Measurements from ENCODE around the gene CHRNA7. TPM values are rescaled to one million over a fixed set of nuclear protein-coding genes. Genes with fewer than 3 reads are reported as not detected.
"Not testable (repeated sequence)": the region's sequence is repeated elsewhere in the genome, so short reads cannot be mapped to it uniquely, and the experiment has no call there.

Gene CHRNA7
- total and polyA plus RNA-seq, 9 of the 15 experiments (the other 6 are each of a cell fraction or from before 2014, with no cell fraction given), result 0.04 TPM; not detected in 8

DNA sequence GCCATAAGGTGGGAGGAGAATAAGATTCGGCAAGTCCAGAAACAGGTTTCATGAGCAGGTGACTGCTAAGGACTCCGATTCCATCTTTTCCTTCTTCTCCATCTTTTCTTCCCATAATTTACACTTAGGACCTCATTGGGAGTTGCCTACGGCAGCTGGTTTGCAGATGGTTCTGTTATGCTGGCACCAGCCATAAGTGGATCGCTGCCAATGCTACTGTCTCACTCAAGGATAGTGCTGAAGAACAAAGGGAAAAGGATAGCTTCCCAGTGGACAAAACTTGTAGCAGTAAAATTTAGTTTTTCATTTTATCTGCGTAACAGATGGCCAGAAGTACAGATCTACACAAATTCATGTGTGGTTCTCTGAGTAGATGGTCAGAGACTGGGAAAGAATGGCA lies 178.8 kb downstream of the CHRNA7 start:
- H2AFZ ChIP-seq (ENCODE audit: low read depth, low read length); CTCF ChIA-PET (ENCODE audit: low intra/inter-chr PET ratio); H3K9me1 ChIP-seq (ENCODE audit: control insufficient read depth, insufficient read depth, low read length); ATAC-seq; H3K4me2 ChIP-seq (ENCODE audit: insufficient read depth, low read length); FAIRE-seq; DNase-seq (ENCODE audit: extremely low read depth in 1 of 4, low spot score in 3 of 4); BruUV-seq (replicated peaks); H3K4me1 ChIP-seq (replicated peaks in 1 of 2; ENCODE audit: control insufficient read depth in 2 of 2, insufficient read depth in 2 of 2, low read length in 2 of 2); POLR2A ChIA-PET; H3K36me3 ChIP-seq (ENCODE audit: control insufficient read depth, insufficient read depth, low read length); H3K4me3 ChIP-seq; H3K27me3 ChIP-seq (ENCODE audit: control insufficient read depth in 2 of 2, insufficient read depth in 2 of 2, low read length in 2 of 2); intact Hi-C loops (cut with micrococcal nuclease); H4K20me1 ChIP-seq (replicated peaks; ENCODE audit: control insufficient read depth, insufficient read depth, low read length); H3K9me3 ChIP-seq (replicated peaks; ENCODE audit: control insufficient read depth, insufficient read depth, low read depth, low read length); H3K9ac ChIP-seq (ENCODE audit: insufficient read depth in 1 of 2, low read depth in 2 of 2, low read length in 2 of 2); H3K27ac ChIP-seq (ENCODE audit: extremely low read depth, low read depth, low read length); H3K79me2 ChIP-seq (ENCODE audit: control insufficient read depth, insufficient read depth, low read length); in situ Hi-C loops (cut with MboI): not testable (repeated sequence)
- no CpG with 5 or more reads among the region's 5 CpGs for WGBS (ENCODE audit: insufficient coverage, low coverage, missing lambda C conversion rate)

DNA sequence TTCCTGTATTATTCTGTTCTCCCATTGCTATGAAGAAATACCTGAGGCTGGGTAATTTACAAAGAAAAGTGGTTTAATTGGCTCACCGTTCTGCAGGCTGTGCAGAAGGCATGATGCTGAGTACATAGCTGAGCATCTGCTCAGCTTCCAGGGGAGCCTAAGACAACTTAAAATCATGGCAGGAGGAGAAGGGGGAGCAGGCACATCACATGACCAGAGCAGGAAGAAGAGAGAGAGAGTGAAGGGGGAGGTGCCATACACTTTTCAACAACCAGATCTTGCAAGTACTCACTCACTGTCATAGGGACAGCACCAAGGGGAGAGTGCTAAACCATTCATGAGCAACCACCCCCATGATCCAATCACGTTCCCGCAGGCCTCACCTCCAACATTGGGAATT lies 188.4 kb downstream of the CHRNA7 start:
- BruUV-seq (replicated peaks), result no TSS peak
- Histone ChIP-seq H3K27me3 (ENCODE audit: control insufficient read depth in 2 of 2, insufficient read depth in 2 of 2, low read length in 2 of 2) (no peaks in the 10 kb centered on the region), H3K36me3 (ENCODE audit: control insufficient read depth, insufficient read depth, low read length) (no peaks in the 10 kb centered on the region), H3K9ac (ENCODE audit: insufficient read depth in 1 of 2, low read depth in 2 of 2, low read length in 2 of 2) (no peak overlapping the region), H3K27ac (ENCODE audit: extremely low read depth, low read depth, low read length) (no peak overlapping the region), H4K20me1 (replicated peaks; ENCODE audit: control insufficient read depth, insufficient read depth, low read length) (no peaks in the 10 kb centered on the region), H3K9me3 (replicated peaks; ENCODE audit: control insufficient read depth, insufficient read depth, low read depth, low read length) (no peaks in the 10 kb centered on the region), H3K4me2 (ENCODE audit: insufficient read depth, low read length) (no peak overlapping the region), H3K4me3 (no peak overlapping the region), H3K79me2 (ENCODE audit: control insufficient read depth, insufficient read depth, low read length) (no peaks in the 10 kb centered on the region), H3K9me1 (ENCODE audit: control insufficient read depth, insufficient read depth, low read length) (no peaks in the 10 kb centered on the region), H2AFZ (ENCODE audit: low read depth, low read length) (no peak overlapping the region), H3K4me1 (replicated peaks in 1 of 2; ENCODE audit: control insufficient read depth in 2 of 2, insufficient read depth in 2 of 2, low read length in 2 of 2) (no peaks in the 10 kb centered on the region)
- no peak for DNase-seq (ENCODE audit: extremely low read depth in 1 of 4, low spot score in 3 of 4)
- ATAC-seq, result no peak
- 3% methylated on average over 3 of the region's 3 CpGs for WGBS (ENCODE audit: insufficient coverage, low coverage, missing lambda C conversion rate)
- in situ Hi-C loops (cut with MboI) (no loop called here), intact Hi-C loops (cut with micrococcal nuclease) (no loop called here)
- CTCF ChIA-PET (ENCODE audit: low intra/inter-chr PET ratio), result no interaction called here
- no peak for FAIRE-seq
- POLR2A ChIA-PET, result no interaction called here
- no peak for TF ChIP-seq CTBP1 (IDR thresholded peaks at IDR 0.05; ENCODE audit: borderline replicate concordance)
- TF ChIP-seq, protein P1, sequence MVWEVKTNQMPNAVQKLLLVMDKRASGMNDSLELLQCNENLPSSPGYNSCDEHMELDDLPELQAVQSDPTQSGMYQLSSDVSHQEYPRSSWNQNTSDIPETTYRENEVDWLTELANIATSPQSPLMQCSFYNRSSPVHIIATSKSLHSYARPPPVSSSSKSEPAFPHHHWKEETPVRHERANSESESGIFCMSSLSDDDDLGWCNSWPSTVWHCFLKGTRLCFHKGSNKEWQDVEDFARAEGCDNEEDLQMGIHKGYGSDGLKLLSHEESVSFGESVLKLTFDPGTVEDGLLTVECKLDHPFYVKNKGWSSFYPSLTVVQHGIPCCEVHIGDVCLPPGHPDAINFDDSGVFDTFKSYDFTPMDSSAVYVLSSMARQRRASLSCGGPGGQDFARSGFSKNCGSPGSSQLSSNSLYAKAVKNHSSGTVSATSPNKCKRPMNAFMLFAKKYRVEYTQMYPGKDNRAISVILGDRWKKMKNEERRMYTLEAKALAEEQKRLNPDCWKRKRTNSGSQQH (CRISPR knock-in tag; IDR thresholded peaks at IDR 0.05), result no peak
- no peak for TF ChIP-seq FOXM1 (IDR thresholded peaks at IDR 0.05; ENCODE audit: low read depth)
- no peak for TF ChIP-seq FOXM1 (CRISPR knock-in tag; IDR thresholded peaks at IDR 0.05; ENCODE audit: low read depth)
- TF ChIP-seq TBP (optimal IDR thresholded peaks at IDR 0.05; ENCODE audit: low read depth, low read length), result no peak

Small RNAs within 50 kb of the gene (small RNA-seq; reads per million reads assigned to genes)
- not detected for gene RF00019

Other genes starting within 250 kb of the CHRNA7 start
- not detected in 2 replicates for gene OTUD7A, start 159.8 kb upstream of the CHRNA7 start, total RNA-seq (2014; rRNA removed)
- gene OTUD7A, start 159.8 kb upstream of the CHRNA7 start, total RNA-seq (2014; rRNA removed; fragmentation: Illumina TruSeq; extraction: Trizol), result 0.16 TPM in 1 of 2 replicates, not detected in the other
- gene OTUD7A, start 159.8 kb upstream of the CHRNA7 start, total RNA-seq (2015; rRNA removed; fragmentation: Illumina TruSeq; extraction: Trizol), result not detected in 2 replicates
- 0.29 and 0.67 TPM in 2 replicates for gene OTUD7A, start 159.8 kb upstream of the CHRNA7 start, total RNA-seq (2021)
- gene OTUD7A, start 159.8 kb upstream of the CHRNA7 start, polyA plus RNA-seq (2011; rRNA removed), result not detected in 2 replicates
- gene OTUD7A, start 159.8 kb upstream of the CHRNA7 start, polyA plus RNA-seq (2014; fragmentation: Illumina TruSeq; extraction: Trizol), result 0.03 and 0.07 TPM in 2 replicates
- under 1 TPM in 1 of 2 experiments, not detected in 1; 0.52 TPM for gene OTUD7A, start 159.8 kb upstream of the CHRNA7 start, polyA plus RNA-seq (2014; fragmentation: Nextera tagmentation; extraction: Ambion mirVana)
- gene OTUD7A, start 159.8 kb upstream of the CHRNA7 start, polyA plus RNA-seq (2014; rRNA removed), result 0.01 and 0.23 TPM in 2 replicates

Data from K562 (cell line).